Subcutaneous adipose tissue (tissue), 4 donors: ENCODE results near the gene TMEM217. TPM values are rescaled to one million over a fixed set of nuclear protein-coding genes. Genes with fewer than 3 reads are reported as not detected.

ENCODE experiments used
- CTCF ChIP-seq: fragments of 450-650 bp; IDR thresholded peaks from one replicate; pipeline ENCODE4 v1.5.1; 2016; ENCODE audit warnings: low read depth, mild to moderate bottlenecking, control low read depth, antibody characterized with exemption, moderate library complexity
- total RNA-seq, 4 donors: library from RNA; depleted of rRNA; stranded (reverse); fragments of >200 nt; gene quantifications; one replicate each; pipeline ENCODE4 v1.1.0, GENCODE V29; 2016

Gene TMEM217
- total RNA-seq, 4 donors from 2014 or later: 0.34 to 0.44 TPM; not detected in 2

GRCh38 chr6:37204014-37204751 lies 53.8 kb downstream of the TMEM217 start:
- TF ChIP-seq CTCF: no peak

GRCh38 chr6:37202788-37203491 lies 55.0 kb downstream of the TMEM217 start:
- TF ChIP-seq CTCF: no peak

GRCh38 chr6:37201726-37202125 lies 56.2 kb downstream of the TMEM217 start:
- no peak for TF ChIP-seq CTCF

GRCh38 chr6:37200085-37200484 lies 57.9 kb downstream of the TMEM217 start:
- no peak for TF ChIP-seq CTCF

GRCh38 chr6:37192666-37193065 lies 65.3 kb downstream of the TMEM217 start:
- TF ChIP-seq CTCF: no peak

GRCh38 chr6:37190159-37190535 lies 67.8 kb downstream of the TMEM217 start:
- no peak for TF ChIP-seq CTCF

GRCh38 chr6:37188962-37189510 lies 68.9 kb downstream of the TMEM217 start:
- TF ChIP-seq CTCF: no peak
